Stimulated activated CD8-positive, alpha-beta memory T cell treated with anti-CD3 and anti-CD28 coated beads, Interleukin-12 subunit alpha, Interleukin-12 subunit beta, amount 100 ng/mL, for 4 hours (primary cell): ENCODE data around the gene FRMD3.
"Not testable (repeated sequence)": the region's sequence is repeated elsewhere in the genome, so short reads cannot be mapped to it uniquely, and the experiment has no call there.

Experiments
- DNase-seq: peaks from one replicate; pipeline ENCODE4 v3.0.0-alpha.2; 2020; ENCODE audit warnings: low read depth

FRMD3 gene

DNA sequence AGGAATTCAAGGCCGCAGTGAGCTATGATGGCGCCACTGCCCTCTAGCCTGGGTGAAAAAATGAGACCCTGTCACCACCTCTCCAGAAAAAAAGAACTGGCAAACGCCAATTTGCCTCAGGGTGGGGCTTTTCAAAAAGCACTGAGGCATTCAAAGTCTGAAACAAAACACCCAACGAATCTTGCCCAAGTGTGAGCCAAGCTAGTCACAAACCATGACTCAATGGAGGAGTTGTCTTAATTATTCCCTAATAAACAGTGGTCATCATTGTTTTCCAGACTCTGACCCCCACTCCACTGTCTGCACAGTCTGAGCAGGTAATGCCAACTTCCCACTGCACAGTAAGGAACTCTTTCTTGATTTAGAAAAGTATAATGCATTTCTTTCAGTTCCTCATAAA lies 16.8 kb downstream of the FRMD3 start:
- no peak for DNase-seq

DNA sequence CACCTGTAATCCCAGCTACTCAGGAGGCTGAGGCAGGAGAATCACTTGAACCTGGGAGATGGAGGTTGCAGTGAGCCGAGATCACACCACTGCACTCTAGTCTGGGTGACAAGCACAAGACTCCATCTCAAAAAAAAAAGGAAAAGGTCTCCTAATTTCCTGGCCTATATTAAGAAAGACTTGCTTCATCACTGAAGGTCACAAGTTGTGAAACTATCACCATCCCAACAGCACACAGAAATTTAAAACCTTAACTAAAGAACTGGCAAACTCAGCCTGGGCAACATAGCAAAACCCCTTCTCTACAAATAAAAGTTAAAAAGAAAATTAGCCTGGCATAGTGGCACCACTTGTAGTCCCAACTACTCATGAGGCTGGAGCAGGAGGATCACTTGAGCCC lies 17.2 kb downstream of the FRMD3 start:
- DNase-seq: no peak

DNA sequence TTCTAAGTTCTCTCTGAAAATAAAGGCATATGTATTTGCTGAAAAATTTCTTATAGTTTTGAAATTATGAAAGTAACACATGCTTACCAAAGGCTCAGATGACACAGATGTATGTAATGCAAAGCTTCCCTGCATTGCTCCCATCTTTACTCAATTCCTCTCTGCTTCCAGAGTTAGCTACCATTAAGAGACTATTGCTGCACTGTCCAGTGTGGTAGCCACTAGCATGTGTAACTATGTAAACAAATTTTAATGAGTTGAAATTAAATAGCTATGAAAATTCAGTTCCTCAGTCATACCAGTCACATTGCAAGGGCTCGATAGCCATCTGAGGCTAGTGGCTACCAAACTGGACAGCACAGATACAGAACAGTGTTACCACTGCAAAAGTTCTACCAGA lies 17.9 kb downstream of the FRMD3 start:
- no peak for DNase-seq

DNA sequence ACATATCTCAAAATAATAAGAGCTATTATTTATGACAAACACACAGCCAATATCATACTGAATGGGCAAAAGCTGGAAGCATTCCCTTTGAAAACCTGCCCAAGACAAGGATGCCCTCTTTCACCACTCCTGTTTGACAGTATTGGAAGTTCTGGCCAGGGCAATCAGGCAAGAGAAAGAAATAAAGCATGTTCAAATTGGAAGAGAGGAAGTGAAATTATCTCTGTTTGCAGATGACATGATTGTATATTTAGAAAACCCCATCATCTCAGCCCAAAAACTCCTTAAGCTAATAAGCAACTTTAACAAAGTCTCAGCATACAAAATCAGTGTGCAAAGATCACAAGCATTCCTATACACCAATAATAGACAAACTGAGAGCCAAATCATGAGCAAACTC lies 20.2 kb downstream of the FRMD3 start:
- DNase-seq: not testable (repeated sequence)

DNA sequence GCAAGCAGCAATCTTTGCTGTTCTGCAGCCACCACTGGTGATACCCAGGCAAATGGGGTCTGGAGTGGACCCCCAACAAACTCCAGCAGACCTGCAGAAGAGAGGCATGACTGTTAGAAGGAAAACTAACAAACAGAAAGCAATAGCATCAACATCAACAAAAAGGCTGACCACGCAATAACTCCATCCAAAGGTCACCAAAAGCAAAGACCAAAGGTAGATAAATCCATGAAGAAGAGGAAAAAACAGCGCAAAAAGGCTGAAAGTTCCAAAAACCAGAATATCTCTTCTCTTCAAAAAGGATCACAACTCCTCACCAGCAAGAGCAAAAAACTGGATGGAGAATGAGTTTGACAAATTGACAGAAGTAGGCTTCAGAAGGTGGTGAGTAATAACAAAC lies 23.4 kb downstream of the FRMD3 start:
- DNase-seq: no peak

DNA sequence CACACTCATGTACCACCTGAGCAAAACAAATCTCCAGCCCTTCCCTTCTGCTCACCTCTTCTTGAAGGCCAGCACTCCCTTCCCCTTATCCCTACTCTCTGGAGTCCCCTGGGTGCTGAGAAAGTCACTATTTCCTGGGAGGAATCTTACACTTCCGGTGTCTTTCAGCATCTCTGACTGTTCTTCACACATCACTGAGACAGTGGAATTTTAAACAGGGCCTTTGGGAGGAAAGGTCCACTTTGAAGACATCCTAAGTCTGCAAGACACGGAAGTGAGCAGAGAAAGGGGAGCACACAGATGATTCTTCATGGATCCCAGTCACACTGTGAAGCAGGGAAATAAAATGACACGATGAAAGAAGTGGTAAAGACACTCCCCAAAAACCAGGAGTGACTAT lies 25.6 kb downstream of the FRMD3 start:
- no peak for DNase-seq

DNA sequence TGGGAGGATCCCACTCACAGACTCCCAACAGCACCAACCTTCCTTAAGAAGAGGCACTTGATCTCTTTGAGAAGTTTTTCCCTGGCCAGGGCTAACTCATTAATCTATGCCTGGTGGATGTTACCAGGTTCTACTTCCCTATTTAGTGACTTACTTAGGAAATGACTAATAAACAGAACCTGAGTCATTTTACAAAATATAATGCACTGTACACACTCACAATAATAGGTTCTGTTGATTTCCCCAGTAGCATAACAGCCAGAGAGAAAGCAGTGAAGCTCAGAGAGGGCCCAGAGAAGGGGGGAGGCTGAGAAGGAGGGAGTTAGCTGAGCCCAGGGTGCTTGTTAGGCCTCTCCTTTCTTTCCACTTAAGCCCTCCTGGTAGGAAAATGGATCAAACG lies 27.1 kb downstream of the FRMD3 start:
- DNase-seq: no peak

DNA sequence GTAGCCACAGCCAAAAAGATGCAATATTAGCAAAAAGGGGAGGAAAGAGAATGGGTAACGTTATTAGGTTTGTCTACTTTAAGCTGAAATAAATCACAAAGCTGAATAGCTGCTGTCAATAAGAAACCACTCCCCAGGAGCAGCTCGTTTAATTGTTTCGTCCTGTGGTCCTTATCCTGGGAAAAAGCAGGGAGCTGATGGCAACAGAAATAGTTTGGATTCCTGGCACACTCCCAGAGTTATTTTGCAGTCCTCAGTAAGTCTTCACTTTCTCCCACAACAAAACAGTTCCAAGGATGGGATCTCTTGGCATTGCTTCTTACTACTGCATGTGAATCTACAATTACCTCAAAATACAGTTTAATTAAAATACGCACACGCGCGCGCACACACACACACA lies 28.8 kb downstream of the FRMD3 start:
- DNase-seq: no peak

DNA sequence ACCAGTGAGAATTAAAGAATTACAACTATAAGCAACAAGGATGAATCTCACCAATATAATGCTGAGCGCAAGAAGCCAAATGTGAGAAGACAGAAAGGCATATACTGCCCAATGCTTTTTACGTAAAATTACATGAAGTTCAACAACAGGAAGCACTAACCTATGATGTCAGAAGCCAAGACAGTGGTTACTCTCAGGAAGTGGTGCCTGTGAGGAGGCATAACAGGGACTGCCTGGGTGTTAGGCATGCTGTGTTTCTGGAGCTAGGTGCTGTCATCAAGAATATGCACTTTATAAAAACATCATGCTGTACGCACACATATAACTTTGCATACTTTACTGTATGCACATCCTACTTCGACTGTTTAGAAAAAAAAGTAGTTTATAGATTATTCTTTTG lies 30.1 kb downstream of the FRMD3 start:
- DNase-seq: no peak

DNA sequence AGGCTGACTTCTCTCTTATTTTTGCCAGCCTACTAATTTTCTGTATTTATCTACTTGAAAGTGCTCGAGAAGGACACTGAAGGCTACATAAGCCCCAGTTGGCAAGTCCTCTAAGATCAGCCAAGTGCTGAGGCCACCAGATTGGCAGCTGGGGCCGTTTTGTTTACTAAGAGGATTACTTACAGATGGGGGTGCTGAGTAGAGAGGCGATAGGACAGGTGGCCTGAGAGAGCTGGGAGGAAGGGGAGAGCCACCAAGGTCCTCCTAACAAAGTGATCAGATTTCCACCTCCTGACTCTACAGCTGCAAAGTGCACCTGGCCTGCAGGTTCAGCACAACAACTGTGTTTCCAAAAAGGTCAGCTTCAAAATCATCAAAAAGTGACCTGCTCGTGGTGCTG lies 32.9 kb downstream of the FRMD3 start:
- DNase-seq: no peak

DNA sequence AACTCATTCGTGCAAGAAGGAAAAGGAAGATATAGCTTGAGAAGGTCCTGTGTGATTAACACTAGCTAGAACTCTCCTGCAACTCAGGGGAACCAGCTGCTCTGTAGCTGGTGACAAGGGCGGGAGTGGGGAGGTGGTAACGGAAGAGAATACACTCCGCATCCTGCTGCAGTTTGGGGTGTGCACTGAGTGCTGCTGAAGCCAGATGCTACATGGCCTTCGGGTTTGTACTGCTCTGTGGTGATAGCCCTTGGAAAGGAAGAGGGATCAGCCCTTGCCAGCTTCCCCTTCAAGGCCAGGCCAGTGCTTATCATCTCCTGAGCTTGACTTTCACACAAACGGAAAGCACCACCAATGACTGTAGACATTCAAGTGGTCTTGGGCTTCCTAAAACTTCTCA lies 34.3 kb downstream of the FRMD3 start:
- DNase-seq: no peak

DNA sequence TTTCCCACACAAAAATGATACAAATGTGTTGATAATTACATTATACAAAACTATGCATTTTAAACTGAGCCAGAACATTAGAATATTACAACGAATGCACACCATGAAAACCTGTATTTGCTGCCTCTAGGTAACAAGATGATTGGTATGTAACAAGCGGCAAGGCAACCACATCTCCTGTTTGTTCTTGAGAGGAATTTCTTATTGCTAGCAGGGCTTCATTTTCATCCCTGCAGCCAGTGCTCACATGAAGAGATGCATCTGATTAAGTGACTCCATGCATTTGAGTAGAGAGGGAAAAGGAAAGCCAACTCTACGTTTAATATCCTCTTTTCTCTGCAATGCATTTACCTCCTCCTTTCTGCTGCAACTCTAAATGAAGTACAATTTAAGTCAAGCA lies 36.6 kb downstream of the FRMD3 start:
- no peak for DNase-seq

DNA sequence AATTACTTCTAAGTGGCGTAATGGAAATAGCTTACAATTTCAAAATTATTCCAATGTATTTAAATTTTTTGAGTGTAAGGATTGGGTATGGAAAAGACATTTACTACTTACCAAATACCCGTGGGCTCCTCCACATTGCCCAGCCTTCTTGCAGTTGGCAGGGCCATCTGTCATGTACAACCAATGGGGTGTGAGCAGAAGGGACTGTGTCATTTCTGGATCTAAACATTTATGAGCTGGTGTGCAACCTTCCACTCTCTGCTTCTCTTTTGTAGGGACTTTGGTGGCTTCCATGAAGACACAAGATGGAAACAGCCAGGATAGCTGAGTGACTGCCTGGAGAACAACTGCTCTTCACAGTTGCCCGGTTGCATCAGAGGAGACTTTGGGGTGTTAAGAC lies 40.8 kb downstream of the FRMD3 start:
- no peak for DNase-seq

DNA sequence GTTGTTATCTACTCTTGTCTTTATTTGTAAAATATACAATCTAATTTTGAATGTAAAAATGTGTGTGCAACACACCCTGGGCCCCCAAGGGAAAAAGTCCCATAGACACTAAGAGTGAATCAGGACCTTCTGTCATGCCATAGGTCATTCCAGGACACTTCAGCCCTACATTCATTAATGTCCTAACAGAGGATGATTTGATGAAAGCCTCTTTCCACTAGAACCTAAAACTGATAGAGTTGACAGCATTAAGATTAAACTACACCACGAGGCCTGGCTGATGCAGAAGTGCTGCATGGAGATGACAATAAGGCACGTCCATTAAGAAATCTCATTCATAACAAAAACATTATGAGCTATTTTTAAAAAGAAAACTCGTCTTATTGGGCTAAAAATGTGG lies 46.2 kb downstream of the FRMD3 start:
- DNase-seq: no peak

DNA sequence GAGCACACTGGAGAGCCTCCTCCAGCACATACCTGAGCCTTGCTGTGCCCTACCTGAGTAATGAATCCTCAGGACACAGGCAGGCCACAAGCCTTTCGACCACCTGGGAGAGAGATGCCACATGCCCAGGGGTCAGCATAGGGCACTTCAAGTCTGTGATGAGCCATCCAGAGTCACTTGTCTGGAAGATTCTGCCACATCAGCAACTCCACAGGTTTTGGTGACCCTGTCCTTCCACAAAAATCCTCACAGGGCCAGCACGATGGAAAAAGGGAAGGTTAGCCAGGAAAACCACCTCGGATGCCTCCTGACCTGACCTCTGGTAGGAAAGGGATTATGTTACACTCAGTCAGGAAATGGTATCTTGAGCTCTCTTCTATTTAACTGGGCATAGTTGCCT lies 46.8 kb downstream of the FRMD3 start:
- DNase-seq: no peak

DNA sequence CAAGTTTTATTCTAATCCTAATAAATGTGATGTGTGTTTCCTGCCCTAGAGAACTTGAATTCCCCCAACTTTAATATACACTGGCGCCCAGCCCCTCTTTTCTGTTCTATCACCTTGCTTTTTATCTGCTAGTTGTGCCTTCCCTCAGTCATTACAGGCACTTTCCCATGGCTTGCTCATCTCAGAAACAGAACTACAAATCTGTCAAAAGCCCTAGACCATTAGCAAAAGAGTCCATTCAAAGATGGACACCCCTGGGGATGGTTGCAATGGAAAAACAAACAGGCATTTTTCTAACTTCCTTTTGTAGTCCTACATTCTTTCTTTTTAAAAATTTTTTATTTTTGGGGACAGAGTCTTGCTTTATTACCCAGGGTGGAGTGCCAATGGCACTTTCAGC lies 48.2 kb downstream of the FRMD3 start:
- DNase-seq: no peak

DNA sequence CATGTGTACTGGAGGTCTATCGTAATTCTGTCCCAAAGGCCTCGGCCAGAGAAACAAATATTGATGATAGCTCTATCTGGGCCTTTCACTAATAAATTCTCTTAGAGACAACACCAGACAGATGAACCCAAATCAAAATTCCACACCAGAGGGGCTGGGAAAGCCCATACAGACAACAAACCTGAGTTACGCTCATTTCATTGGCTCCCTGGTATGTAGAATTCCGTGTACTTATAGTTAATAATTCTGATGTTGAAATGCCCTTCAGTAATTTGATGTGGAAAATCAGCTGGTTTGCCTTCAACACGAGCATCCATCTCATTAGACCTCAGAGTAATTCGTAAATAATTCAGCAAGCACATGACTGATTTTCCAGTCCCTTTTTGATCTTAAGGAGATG lies 53.2 kb downstream of the FRMD3 start:
- no peak for DNase-seq

DNA sequence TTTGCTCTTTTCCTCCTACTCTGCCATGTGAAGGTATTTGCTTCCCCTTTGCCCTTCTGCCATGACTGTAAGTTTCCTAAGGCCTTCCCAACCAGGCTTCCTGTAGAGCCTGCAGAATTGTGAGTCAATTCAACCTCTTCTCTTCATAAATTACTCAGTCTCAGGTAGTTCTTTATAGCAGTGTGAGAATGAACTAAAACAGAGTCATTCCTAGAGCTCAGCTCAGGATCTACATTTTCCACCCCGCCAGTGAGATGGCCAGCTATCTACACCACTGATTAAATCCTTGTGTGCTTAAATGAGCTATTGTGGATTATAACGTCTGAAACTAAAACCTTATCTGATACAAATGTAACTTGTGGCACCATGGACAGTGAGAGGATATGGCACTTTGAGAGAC lies 55.0 kb downstream of the FRMD3 start:
- no peak for DNase-seq

DNA sequence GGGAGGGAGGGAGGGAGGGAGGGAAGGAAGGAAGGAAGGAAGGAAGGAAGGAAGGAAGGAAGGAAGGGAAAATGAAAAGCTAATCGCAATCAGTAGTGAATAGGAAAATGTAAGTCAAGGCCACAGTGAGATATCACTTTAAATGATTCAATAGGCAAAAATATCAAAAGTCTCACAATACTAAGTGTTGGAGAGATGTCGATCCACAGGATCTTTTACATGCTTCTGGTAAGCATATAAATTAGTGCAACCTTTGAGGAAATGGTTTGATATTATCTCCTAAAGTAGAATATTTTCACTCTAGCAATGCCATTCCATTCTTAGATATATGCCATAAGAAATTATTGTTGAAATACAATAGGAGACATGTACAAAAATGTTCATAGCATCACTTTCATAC lies 58.4 kb downstream of the FRMD3 start:
- no peak for DNase-seq

DNA sequence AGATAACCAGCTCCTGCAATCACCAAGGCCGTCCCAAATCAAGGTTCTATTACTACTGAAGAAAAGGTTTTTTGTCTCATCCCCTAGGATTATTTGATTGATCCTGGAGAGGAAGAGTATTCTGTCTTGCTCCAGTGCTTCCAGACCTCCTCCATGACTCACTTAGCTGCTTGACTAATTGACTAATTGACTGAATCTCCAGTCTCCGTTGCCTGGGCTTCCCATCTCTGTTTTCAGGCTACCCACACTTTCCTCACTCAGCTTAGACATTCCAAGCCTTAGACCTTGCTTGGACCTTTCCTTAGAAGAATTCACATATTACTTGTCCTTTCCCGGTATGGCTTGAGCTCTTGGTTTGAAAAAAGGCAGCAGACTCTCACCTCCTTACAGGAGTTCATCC lies 60.6 kb downstream of the FRMD3 start:
- DNase-seq: no peak

DNA sequence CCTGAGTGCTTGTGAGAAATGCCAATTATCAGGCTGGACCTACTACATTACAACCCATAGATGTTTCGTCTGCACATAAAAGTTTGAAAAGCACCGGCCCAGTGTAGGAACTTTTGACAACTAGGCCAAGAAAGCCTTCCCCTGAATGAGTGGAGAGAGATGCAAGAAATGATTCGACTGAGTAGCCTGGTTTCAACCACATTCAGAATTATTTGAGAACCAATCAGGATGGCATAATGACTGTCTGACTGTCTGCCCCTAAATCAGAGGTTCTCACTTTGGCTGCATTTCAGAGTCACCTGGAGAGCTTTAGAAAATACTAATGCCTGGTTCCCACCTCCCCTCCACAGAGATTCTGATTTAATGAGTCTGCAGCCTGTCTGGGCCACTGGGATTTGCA lies 61.1 kb downstream of the FRMD3 start:
- DNase-seq: no peak

DNA sequence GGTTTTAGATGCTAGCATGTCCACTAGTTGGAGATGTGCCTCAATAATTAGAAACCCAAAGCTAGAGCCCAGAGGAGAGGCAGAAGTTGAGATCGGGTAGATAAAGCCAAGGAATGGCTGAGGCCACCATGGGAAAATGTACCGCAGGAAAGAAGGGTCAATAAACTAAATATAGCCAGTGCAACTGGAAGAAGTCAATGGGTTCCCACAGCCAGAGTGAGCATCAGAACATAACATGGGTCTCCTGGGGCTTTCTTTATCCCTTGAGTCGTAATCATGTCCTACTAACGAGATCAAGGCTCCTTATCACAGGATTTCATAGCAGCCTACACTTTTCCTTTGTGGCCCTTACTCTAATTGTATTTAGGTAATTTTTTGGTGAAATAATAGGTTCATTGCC lies 61.7 kb downstream of the FRMD3 start:
- no peak for DNase-seq

DNA sequence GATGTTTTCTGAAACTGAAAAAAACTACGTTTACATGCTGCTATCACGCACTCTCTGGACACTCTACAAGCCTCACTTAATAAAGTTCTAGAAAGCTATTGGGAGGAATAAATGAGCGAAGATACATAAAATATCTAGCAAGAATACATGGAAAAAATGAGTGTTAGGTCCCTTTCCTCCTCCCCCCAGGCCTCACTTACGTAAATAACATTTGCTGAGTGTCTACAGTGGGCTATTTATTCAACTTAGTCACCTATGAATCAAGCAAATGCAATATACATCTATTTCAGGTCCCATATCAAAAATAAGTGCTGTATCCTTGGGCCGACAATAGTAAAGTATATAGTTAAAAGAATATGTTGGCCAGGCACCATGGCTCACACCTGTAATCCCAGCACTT lies 62.5 kb downstream of the FRMD3 start:
- no peak for DNase-seq

DNA sequence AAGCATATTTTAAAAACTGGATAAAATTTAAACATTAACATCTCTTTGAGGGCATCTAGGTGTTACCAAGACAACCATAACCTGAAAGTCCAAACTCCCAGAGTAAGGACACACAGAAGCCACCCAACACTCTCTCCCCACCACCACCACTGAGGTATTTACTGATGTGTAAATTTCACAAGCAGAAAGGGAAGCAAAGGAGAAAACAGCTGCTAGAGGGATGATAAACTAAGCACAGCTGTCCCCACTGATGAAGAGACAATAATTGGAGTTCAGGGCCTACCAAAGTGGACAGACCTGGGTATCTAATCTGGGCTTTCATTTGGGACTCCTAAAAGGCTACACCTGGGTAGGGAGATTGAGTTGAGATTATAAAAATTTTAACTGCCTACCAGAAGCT lies 63.6 kb downstream of the FRMD3 start:
- no peak for DNase-seq

DNA sequence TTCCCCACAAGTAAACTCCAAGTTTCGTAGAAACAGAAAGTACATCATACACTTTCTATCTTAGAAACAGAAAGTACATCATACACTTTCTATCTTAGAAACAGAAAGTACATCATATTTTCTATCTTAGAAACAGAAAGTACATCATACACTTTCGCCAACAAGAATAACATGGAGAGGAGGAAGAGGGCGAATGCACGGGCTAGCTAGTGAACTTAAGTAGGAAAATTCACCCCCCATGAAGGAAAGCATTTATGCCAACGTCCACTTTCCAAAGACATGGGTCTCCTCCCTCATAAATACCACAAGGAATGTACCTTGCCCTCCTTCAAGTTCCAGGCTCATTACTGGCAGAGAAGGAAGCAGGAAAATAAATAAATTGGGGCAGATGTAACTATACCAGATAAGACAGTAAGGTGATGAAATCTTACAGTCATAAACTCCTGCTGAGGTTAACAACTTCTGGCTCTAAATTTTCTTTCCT lies 64.7 kb downstream of the FRMD3 start:
- DNase-seq: no peak
